ENCODE measurements around the gene NOL9. TPM values are rescaled to one million over a fixed set of nuclear protein-coding genes. Genes with fewer than 3 reads are reported as not detected.

NOL9 gene
- total RNA-seq, 1 donor from 2014 or later, result 49.5 TPM

DNA sequence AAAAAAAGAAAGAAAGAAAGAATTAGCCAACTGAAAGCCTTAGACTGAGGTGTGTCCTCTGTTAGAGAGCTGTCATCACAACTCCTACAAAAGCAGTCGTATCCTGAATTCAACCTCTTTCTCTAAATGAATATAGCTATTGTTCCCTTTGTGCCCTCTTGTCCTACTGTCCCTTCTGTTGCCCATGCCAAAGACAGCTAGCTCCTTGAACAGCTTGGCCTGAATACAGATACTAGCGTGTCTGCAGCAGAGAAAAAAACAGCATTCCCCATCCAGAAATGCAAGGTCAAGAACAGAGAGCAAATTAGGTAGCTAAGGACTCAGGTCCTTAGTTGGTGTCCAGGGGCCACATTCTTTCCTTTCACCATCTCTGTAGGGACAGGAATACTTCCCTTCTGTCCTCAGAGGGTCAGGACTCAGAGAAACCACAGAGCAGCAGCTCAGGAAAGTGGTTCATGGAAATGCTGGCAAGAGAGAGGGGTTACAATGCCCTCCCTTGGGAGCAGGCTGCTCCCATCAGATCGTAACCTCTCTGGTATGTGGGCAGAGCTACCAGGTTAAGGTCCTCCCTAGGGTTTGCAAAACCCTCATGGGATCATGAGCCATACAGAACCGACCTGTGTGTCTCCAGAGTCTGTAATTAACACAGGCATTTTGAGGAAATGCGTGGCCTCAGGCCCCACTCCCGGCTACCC lies 23.7 kb upstream of the NOL9 start:
- Mint-ChIP-seq H3K27ac (no peak overlapping the region), H3K9me3 (ENCODE audit: low read depth) (no peaks in the 10 kb centered on the region), H3K4me3 (ENCODE audit: low read depth) (no peak overlapping the region), H3K27me3 (no peaks in the 10 kb centered on the region), H3K4me1 (ENCODE audit: low read depth) (peaks cover 23% of the 10 kb centered on the region), H3K36me3 (ENCODE audit: insufficient read depth) (no peaks in the 10 kb centered on the region)
- TF ChIP-seq, protein P1, sequence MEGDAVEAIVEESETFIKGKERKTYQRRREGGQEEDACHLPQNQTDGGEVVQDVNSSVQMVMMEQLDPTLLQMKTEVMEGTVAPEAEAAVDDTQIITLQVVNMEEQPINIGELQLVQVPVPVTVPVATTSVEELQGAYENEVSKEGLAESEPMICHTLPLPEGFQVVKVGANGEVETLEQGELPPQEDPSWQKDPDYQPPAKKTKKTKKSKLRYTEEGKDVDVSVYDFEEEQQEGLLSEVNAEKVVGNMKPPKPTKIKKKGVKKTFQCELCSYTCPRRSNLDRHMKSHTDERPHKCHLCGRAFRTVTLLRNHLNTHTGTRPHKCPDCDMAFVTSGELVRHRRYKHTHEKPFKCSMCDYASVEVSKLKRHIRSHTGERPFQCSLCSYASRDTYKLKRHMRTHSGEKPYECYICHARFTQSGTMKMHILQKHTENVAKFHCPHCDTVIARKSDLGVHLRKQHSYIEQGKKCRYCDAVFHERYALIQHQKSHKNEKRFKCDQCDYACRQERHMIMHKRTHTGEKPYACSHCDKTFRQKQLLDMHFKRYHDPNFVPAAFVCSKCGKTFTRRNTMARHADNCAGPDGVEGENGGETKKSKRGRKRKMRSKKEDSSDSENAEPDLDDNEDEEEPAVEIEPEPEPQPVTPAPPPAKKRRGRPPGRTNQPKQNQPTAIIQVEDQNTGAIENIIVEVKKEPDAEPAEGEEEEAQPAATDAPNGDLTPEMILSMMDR (IDR thresholded peaks at IDR 0.05; ENCODE audit: unreplicated experiment), result no peak
- no peak for DNase-seq (ENCODE audit: low spot score, unreplicated experiment)

DNA sequence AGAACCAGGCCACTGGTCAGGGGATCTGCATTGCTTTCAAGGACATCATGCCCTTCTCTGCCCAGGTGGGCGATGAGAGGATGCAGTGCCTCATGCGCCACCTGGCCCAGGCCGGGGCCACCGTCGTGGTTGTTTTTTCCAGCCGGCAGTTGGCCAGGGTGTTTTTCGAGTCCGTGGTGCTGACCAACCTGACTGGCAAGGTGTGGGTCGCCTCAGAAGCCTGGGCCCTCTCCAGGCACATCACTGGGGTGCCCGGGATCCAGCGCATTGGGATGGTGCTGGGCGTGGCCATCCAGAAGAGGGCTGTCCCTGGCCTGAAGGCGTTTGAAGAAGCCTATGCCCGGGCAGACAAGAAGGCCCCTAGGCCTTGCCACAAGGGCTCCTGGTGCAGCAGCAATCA lies 20.5 kb upstream of the NOL9 start:
- Mint-ChIP-seq H3K4me1 (ENCODE audit: low read depth) (peaks cover 7% of the 10 kb centered on the region), H3K27ac (no peak overlapping the region), H3K27me3 (peaks cover 22% of the 10 kb centered on the region), H3K36me3 (ENCODE audit: insufficient read depth) (no peaks in the 10 kb centered on the region), H3K9me3 (ENCODE audit: low read depth) (no peaks in the 10 kb centered on the region), H3K4me3 (ENCODE audit: low read depth) (no peak overlapping the region)
- TF ChIP-seq, protein P1 (IDR thresholded peaks at IDR 0.05; ENCODE audit: unreplicated experiment), result no peak
- DNase-seq (ENCODE audit: low spot score, unreplicated experiment), result no peak

DNA sequence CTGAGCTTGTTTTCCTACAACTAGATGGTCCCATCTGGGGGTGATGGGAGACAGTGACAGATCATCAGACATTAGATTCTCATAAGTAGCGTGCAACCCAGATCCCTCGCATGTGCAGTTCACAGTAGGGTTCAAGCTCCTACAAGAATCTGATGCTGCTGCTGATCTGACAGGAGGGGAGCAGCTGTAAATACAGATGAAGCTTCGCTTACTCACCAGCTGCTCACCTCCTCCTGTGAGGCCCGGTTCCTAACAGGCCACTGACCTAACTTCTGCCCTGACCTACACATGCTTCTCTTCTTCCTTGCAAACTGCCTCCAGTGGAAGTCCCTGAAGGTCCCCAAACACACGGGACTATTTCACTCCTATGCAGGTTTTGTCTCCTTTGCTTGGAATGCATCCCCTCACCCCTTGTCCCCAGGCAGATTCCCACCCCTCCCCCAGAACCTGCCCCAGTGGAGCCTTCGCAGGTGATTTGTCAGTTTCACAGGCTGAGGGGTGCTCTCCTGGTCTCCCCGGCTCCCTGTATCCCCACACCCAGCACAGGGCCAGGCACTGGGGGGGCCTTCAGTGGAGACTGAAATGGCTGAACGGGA lies 19.8 kb upstream of the NOL9 start:
- TF ChIP-seq, protein P1 (IDR thresholded peaks at IDR 0.05; ENCODE audit: unreplicated experiment), result no peak
- Mint-ChIP-seq H3K27ac (no peak overlapping the region), H3K4me3 (ENCODE audit: low read depth) (no peak overlapping the region), H3K4me1 (ENCODE audit: low read depth) (peaks cover 1% of the 10 kb centered on the region), H3K27me3 (peaks cover 27% of the 10 kb centered on the region), H3K9me3 (ENCODE audit: low read depth) (no peaks in the 10 kb centered on the region), H3K36me3 (ENCODE audit: insufficient read depth) (no peaks in the 10 kb centered on the region)
- DNase-seq (ENCODE audit: low spot score, unreplicated experiment), result no peak

DNA sequence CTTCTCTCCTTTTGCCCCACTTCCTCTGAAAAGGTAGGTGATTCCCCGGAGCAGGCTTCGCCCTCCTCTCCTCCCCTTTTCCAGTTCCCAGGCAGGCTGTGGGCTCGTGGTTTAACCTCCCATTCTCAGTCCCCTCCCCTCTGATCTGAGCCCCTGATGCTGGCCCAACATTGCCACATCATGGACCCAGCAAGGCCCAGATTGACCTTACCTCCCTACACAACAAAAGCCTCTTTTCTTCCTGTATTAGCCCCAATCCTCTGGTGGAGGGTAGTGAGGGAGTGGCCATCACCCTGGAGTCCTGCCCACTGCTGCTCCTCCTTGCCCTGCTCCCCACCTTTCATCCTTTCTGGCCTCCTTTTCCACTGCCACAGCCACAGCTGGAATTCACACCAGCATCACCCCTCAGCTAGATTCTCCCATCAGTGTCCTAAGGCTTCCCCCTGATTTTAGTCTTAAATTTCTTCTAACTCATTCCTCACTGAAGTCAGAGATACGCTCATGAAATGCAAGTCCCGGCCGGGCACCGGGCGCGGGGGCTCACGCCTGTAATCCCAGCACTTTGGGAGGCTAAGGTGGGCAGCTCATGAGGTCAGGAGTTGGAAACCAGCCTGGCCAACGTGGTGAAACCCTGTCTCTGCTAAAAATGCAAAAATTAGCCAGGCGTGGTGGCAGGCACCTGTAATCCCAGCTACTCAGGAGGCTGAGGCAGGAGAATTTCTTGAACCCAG lies 18.5 kb upstream of the NOL9 start:
- Mint-ChIP-seq H3K27ac (no peak overlapping the region), H3K4me1 (ENCODE audit: low read depth) (no peaks in the 10 kb centered on the region), H3K4me3 (ENCODE audit: low read depth) (no peak overlapping the region), H3K9me3 (ENCODE audit: low read depth) (no peaks in the 10 kb centered on the region), H3K36me3 (ENCODE audit: insufficient read depth) (no peaks in the 10 kb centered on the region), H3K27me3 (peaks cover 34% of the 10 kb centered on the region)
- TF ChIP-seq, protein P1 (IDR thresholded peaks at IDR 0.05; ENCODE audit: unreplicated experiment), result no peak
- no peak for DNase-seq (ENCODE audit: low spot score, unreplicated experiment)

DNA sequence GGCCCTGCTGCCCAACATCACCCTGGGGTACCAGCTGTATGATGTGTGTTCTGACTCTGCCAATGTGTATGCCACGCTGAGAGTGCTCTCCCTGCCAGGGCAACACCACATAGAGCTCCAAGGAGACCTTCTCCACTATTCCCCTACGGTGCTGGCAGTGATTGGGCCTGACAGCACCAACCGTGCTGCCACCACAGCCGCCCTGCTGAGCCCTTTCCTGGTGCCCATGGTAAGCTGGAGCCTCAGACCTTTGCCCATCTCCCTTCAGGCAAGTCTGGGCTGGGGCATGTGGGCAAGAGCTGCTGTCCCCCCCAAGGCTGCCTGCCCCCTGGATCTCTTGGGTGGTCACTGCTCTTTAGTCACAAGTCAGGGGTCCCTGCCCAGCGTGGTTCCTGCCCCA lies 16.7 kb upstream of the NOL9 start:
- DNase-seq (ENCODE audit: low spot score, unreplicated experiment), result no peak
- no peak overlapping the region for H3K27ac Mint-ChIP-seq
- H3K9me3 Mint-ChIP-seq (ENCODE audit: low read depth), result no peaks in the 10 kb centered on the region
- H3K36me3 Mint-ChIP-seq (ENCODE audit: insufficient read depth), result no peaks in the 10 kb centered on the region
- TF ChIP-seq, protein P1 (IDR thresholded peaks at IDR 0.05; ENCODE audit: unreplicated experiment), result no peak
- no peaks in the 10 kb centered on the region for H3K4me1 Mint-ChIP-seq (ENCODE audit: low read depth)
- no peak overlapping the region for H3K4me3 Mint-ChIP-seq (ENCODE audit: low read depth)
- peaks cover 34% of the 10 kb centered on the region for H3K27me3 Mint-ChIP-seq
